HepG2 (cell line): ENCODE results near the gene SORL1-AS1.

Experiments
- ATAC-seq: fragments of 200-7000 bp; cut with Tn5 transposase; 3 replicates; pipeline ENCODE4 v1.9.1; 2020; ENCODE audit warnings: mild to moderate bottlenecking, moderate library complexity
- BruUV-seq: library from RNA; stranded (reverse); fragments of 400-500 nt; replicated peaks from 2 replicates; lab custom pipeline; 2021; lab: Mats Ljungman, UMichigan
- CTCF ChIA-PET: fragments of 300-600 bp; formaldehyde crosslinking; extraction: SDS; loops from one replicate; lab custom pipeline; 2021; ENCODE audit warnings: low total read pairs, inconsistent platforms, low intra/inter-chr PET ratio; lab: Yijun Ruan, JAX
- POLR2A ChIA-PET: fragments of 350-600 bp; sonication (Branson Sonifier 250); formaldehyde crosslinking; loops from one replicate; lab custom pipeline; 2020; ENCODE audit warnings: antibody characterized with exemption, inconsistent platforms; lab: Yijun Ruan, JAX
- DNase-seq: peaks from one replicate; pipeline ENCODE4 v3.0.0-alpha.2; 2015; ENCODE audit warnings: low spot score
- FAIRE-seq: peaks from 3 replicates; lab custom pipeline; 2011; peaks lifted over from hg19 to GRCh38; lab: Jason Lieb, UNC
- H2AFZ ChIP-seq: one replicate; pipeline ENCODE4 v1.6.1; 2011; ENCODE audit warnings: low read length, inconsistent platforms
- H3K27ac ChIP-seq: fragments of 300-600 bp; 3 replicates; pipeline ENCODE4 v1.8.0; 2011; ENCODE audit warnings: mixed run types, mild to moderate bottlenecking, mixed read lengths, low read length, inconsistent platforms; ENCODE audit not compliant: insufficient read depth; ENCODE audit errors: extremely low read length
- H3K27me3 ChIP-seq, 2 experiments: fragments of 200-600 bp in 1 of 2; 2 replicates in 1 of 2; 3 replicates in 1 of 2; pipeline versions ENCODE4 v1.6.0 to v1.8.0; 2011; ENCODE audit warnings: low read length in 2 of 2, mild to moderate bottlenecking in 2 of 2, moderate library complexity in 2 of 2, inconsistent platforms in 1 of 2; ENCODE audit not compliant: insufficient read depth in 2 of 2, control insufficient read depth in 1 of 2
- H3K36me3 ChIP-seq, 2 experiments: fragments of 200-600 bp in 1 of 2; replicated peaks in 1 of 2; 2 replicates in 1 of 2; 3 replicates in 1 of 2; pipeline versions ENCODE4 v1.5.1 to v1.8.0; 2011; ENCODE audit warnings: low read length in 2 of 2, inconsistent platforms in 1 of 2; ENCODE audit not compliant: insufficient read depth in 2 of 2, control insufficient read depth in 1 of 2
- H3K4me1 ChIP-seq: 2 replicates; pipeline ENCODE4 v1.5.1; 2012; ENCODE audit warnings: low read length, inconsistent platforms; ENCODE audit not compliant: insufficient read depth
- H3K4me2 ChIP-seq: 2 replicates; pipeline ENCODE4 v1.6.0; 2011; ENCODE audit warnings: low read depth, low read length, inconsistent platforms
- H3K4me3 ChIP-seq, 3 experiments: fragments of 200-600 bp in 1 of 3; sonication (generic), shearing (Covaris generic) in 1 of 3; replicated peaks in 1 of 3; 2 replicates each; pipeline ENCODE4 v1.5.1; 2011 to 2016; ENCODE audit warnings: low read length in 3 of 3, inconsistent platforms in 2 of 3, low read depth in 2 of 3, mild to moderate bottlenecking in 2 of 3, control low read depth in 1 of 3, mixed read lengths in 1 of 3; ENCODE audit not compliant: insufficient read depth in 1 of 3
- H3K79me2 ChIP-seq: one replicate; pipeline ENCODE4 v1.6.1; 2011; ENCODE audit warnings: low read length, inconsistent platforms; ENCODE audit not compliant: insufficient read depth
- H3K9ac ChIP-seq: 2 replicates; pipeline ENCODE4 v1.6.0; 2011; ENCODE audit warnings: mild to moderate bottlenecking, low read depth, low read length, inconsistent platforms; ENCODE audit not compliant: insufficient read depth
- H3K9me3 ChIP-seq: 2 replicates; pipeline ENCODE4 v1.5.1; 2012; ENCODE audit warnings: mild to moderate bottlenecking, low read length
- H4K20me1 ChIP-seq: 2 replicates; pipeline ENCODE4 v1.6.0; 2011; ENCODE audit warnings: inconsistent platforms, mild to moderate bottlenecking, low read length, moderate library complexity; ENCODE audit not compliant: insufficient read depth
- NFATC3 ChIP-seq: sonication (generic); formaldehyde crosslinking; IDR thresholded peaks from 2 replicates; pipeline ENCODE4 v1.5.1; 2020; ENCODE audit warnings: mild to moderate bottlenecking, missing genetic modification reagents
- PPARG ChIP-seq: conservative IDR thresholded peaks from 2 replicates; pipeline ENCODE4 v1.6.1; 2016; ENCODE audit warnings: missing biosample characterization, missing genetic modification reagents
- SRSF1 ChIP-seq: fragments of 200-400 bp; formaldehyde crosslinking; optimal IDR thresholded peaks from 2 replicates; pipeline ENCODE3; 2017; ENCODE audit warnings: mild to moderate bottlenecking, low read depth, low read length, moderate library complexity
- ZBTB20 ChIP-seq: sonication (generic); formaldehyde crosslinking; IDR thresholded peaks from 2 replicates; pipeline ENCODE4 v1.8.1; 2023; ENCODE audit warnings: missing genetic modification reagents, low read depth, mild to moderate bottlenecking, borderline replicate concordance
- ZNF383 ChIP-seq: sonication (generic); formaldehyde crosslinking; IDR thresholded peaks from 2 replicates; pipeline ENCODE4 v1.4.0; 2020; ENCODE audit warnings: missing genetic modification reagents, mild to moderate bottlenecking, borderline replicate concordance
- in situ Hi-C: cut with HindIII; loops from 2 replicates; pipeline ENCODE4 v1.10.0; 2017; ENCODE audit warnings: low pct_unique_long_range_greater_than_20kb; ENCODE audit not compliant: extremely low pct_ligation_motif_present
- intact Hi-C: fragments of 100-400 bp; cut with micrococcal nuclease; formaldehyde crosslinking; loops from one replicate; pipeline ENCODE4 v1.10.0; 2022; ENCODE audit not compliant: unreplicated experiment
- TF ChIP-seq, protein P1 (sequence below): sonication (generic); formaldehyde crosslinking; IDR thresholded peaks from 2 replicates; pipeline ENCODE4 v1.4.0; 2020; ENCODE audit warnings: missing genetic modification reagents

SORL1-AS1 gene

DNA sequence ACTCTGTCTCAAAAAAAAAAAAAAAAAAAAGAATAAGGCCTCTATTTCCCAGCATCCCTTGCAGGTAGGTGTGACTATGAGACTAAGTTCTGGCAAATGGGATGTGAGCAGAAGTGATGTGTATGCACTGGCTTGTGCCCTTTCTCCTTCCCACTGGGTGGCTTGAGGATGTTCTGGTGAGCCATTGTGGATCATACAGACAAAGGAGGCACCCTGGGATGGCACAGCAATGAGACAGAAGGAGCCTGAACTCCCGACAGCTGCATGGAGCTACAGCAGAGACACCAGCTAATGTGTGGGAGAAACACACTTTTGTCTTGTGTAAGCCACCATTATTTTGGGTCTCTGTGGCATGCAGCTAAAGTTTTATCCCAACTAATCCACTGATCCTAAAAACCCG, 11.2 kb downstream of the SORL1-AS1 start (continued):
- no peak for TF ChIP-seq ZBTB20

DNA sequence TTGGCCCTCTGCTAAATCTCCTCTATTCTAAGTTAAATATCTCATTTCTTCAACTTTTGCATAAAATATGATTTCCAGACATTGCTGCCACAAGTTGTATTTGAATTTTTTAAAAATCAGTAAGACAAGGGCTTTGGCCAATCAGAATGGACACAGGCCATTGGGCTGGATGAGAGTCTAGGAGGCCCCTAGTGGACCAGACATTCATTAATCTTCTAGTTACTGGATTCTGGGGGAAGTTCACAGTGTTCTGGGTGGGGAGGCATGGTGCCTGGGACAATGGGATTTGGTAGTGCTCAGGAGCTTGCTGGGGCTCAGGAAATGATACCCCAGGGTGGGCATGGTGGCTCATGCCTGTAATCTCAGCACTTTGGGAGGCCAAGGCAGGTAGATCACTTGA, 13.0 kb downstream of the SORL1-AS1 start:
- ChIA-PET POLR2A (interaction anchor here (1.0 kb wide), 1 partner anchor 11 kb away, joined by 3 read pairs; no protein-coding TSS in a partner anchor), CTCF (no interaction called here)
- H3K4me2 ChIP-seq = no peak overlapping the region
- FAIRE-seq (no peak), ATAC-seq (no peak; the same call in 2 of the 3 replicates), DNase-seq (no peak)
- intact Hi-C loops (no loop called here), in situ Hi-C loops (no loop called here)
- no peak overlapping the region for H3K27ac ChIP-seq
- H3K4me1 ChIP-seq = no peaks in the 10 kb centered on the region
- H3K27me3 ChIP-seq = no peaks in the 10 kb centered on the region; a peak in 1 of 5 replicates
- BruUV-seq = no TSS peak
- H3K36me3 ChIP-seq = no peaks in the 10 kb centered on the region
- H4K20me1 ChIP-seq = no peaks in the 10 kb centered on the region
- no peak overlapping the region for H3K4me3 ChIP-seq
- no peak for TF ChIP-seq NFATC3 (CRISPR knock-in tag)
- TF ChIP-seq ZNF383 (CRISPR knock-in tag) = no peak
- TF ChIP-seq PPARG (CRISPR knock-in tag) = no peak
- TF ChIP-seq SRSF1 = no peak
- TF ChIP-seq, protein P1, sequence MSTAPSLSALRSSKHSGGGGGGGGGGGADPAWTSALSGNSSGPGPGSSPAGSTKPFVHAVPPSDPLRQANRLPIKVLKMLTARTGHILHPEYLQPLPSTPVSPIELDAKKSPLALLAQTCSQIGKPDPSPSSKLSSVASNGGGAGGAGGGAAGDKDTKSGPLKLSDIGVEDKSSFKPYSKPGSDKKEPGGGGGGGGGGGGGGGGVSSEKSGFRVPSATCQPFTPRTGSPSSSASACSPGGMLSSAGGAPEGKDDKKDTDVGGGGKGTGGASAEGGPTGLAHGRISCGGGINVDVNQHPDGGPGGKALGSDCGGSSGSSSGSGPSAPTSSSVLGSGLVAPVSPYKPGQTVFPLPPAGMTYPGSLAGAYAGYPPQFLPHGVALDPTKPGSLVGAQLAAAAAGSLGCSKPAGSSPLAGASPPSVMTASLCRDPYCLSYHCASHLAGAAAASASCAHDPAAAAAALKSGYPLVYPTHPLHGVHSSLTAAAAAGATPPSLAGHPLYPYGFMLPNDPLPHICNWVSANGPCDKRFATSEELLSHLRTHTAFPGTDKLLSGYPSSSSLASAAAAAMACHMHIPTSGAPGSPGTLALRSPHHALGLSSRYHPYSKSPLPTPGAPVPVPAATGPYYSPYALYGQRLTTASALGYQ (CRISPR knock-in tag) = no peak
- TF ChIP-seq, all 625 proteins: peak for 0
- Histone ChIP-seq H3K79me2 (no peaks in the 10 kb centered on the region), H2AFZ (no peak overlapping the region), H3K9ac (no peak overlapping the region), H3K9me3 (no peaks in the 10 kb centered on the region)
